Vagina (tissue), 2 donors: ENCODE results near the gene MINDY3.

ENCODE experiments used
- POLR2A ChIP-seq, 2 donors: fragments of 450-650 bp; IDR thresholded peaks; one replicate each; pipeline ENCODE4 v1.6.1; 2017; ENCODE audit warnings: antibody characterized with exemption in 2 of 2, mild to moderate bottlenecking in 2 of 2, moderate library complexity in 2 of 2
- TF ChIP-seq, protein P1 (sequence below), 3 experiments: fragments of 450-650 bp in 2 of 3; fragments of 200-600 bp in 1 of 3; sonication (generic) in 1 of 3; IDR thresholded peaks; one replicate each; pipeline ENCODE4 v1.5.1; 2017 to 2019; ENCODE audit warnings: antibody characterized with exemption in 3 of 3, mild to moderate bottlenecking in 2 of 3, moderate library complexity in 2 of 3

DNA sequence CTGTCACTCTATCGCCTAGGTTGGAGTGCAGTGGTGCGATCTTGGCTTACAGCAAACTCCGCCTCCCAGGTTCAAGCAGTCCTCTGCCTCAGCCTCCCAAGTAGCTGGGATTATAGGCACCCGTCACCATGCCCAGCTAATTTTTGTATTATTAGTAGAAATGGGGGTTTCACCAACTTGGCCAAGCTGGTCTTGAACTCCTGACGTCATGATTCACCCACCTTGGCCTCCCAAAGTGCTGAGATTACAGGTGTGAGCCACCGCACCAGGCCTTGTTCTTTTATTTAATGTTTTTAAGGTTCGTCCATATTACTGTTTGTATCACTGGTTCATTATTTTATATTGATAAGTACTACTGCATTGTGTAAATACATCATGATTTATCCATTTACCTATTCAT, 130.4 kb downstream of the MINDY3 start:
- no peak for TF ChIP-seq POLR2A (IDR thresholded peaks at IDR 0.05)
- TF ChIP-seq, protein P1, sequence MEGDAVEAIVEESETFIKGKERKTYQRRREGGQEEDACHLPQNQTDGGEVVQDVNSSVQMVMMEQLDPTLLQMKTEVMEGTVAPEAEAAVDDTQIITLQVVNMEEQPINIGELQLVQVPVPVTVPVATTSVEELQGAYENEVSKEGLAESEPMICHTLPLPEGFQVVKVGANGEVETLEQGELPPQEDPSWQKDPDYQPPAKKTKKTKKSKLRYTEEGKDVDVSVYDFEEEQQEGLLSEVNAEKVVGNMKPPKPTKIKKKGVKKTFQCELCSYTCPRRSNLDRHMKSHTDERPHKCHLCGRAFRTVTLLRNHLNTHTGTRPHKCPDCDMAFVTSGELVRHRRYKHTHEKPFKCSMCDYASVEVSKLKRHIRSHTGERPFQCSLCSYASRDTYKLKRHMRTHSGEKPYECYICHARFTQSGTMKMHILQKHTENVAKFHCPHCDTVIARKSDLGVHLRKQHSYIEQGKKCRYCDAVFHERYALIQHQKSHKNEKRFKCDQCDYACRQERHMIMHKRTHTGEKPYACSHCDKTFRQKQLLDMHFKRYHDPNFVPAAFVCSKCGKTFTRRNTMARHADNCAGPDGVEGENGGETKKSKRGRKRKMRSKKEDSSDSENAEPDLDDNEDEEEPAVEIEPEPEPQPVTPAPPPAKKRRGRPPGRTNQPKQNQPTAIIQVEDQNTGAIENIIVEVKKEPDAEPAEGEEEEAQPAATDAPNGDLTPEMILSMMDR (IDR thresholded peaks at IDR 0.05), result no peak
